Panc1 (cell line): ENCODE results near the gene NFAT5.

Source experiments
- CTCF ChIP-seq: fragments of 450-650 bp; IDR thresholded peaks from 2 replicates; pipeline ENCODE4 v1.5.1; 2017; ENCODE audit warnings: mild to moderate bottlenecking
- POLR2AphosphoS5 ChIP-seq: IDR thresholded peaks from 2 replicates; pipeline ENCODE4 v1.6.1; 2012; ENCODE audit warnings: mild to moderate bottlenecking, low read depth, low read length, moderate library complexity
- SIN3A ChIP-seq: IDR thresholded peaks from 2 replicates; pipeline ENCODE4 v1.6.1; 2012; ENCODE audit warnings: low read depth, mild to moderate bottlenecking, low read length, moderate library complexity, borderline replicate concordance; ENCODE audit not compliant: insufficient read depth
- TCF7L2 ChIP-seq: IDR thresholded peaks from 2 replicates; pipeline ENCODE4 v1.6.1; 2011; ENCODE audit warnings: mild to moderate bottlenecking, low read depth, low read length, inconsistent platforms
- TF ChIP-seq, protein P1 (sequence below), 2 experiments: IDR thresholded peaks; 2 replicates each; pipeline ENCODE4 v1.6.1; 2011 to 2012; ENCODE audit warnings: low read depth in 2 of 2, control low read depth in 1 of 2, low read length in 1 of 2, mild to moderate bottlenecking in 1 of 2, moderate library complexity in 1 of 2; ENCODE audit not compliant: insufficient read depth in 1 of 2

- TF ChIP-seq CTCF, result no peak
- TF ChIP-seq POLR2AphosphoS5, result no peak
- TF ChIP-seq TCF7L2, result no peak
- TF ChIP-seq, protein P1, sequence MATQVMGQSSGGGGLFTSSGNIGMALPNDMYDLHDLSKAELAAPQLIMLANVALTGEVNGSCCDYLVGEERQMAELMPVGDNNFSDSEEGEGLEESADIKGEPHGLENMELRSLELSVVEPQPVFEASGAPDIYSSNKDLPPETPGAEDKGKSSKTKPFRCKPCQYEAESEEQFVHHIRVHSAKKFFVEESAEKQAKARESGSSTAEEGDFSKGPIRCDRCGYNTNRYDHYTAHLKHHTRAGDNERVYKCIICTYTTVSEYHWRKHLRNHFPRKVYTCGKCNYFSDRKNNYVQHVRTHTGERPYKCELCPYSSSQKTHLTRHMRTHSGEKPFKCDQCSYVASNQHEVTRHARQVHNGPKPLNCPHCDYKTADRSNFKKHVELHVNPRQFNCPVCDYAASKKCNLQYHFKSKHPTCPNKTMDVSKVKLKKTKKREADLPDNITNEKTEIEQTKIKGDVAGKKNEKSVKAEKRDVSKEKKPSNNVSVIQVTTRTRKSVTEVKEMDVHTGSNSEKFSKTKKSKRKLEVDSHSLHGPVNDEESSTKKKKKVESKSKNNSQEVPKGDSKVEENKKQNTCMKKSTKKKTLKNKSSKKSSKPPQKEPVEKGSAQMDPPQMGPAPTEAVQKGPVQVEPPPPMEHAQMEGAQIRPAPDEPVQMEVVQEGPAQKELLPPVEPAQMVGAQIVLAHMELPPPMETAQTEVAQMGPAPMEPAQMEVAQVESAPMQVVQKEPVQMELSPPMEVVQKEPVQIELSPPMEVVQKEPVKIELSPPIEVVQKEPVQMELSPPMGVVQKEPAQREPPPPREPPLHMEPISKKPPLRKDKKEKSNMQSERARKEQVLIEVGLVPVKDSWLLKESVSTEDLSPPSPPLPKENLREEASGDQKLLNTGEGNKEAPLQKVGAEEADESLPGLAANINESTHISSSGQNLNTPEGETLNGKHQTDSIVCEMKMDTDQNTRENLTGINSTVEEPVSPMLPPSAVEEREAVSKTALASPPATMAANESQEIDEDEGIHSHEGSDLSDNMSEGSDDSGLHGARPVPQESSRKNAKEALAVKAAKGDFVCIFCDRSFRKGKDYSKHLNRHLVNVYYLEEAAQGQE (IDR thresholded peaks at IDR 0.05; ENCODE audit: insufficient read depth in 1 of 2, low read depth in 2 of 2, low read length in 1 of 2), result no peak
- TF ChIP-seq SIN3A, result no peak
These were observed 50.3 kb downstream of the NFAT5 start for GRCh38 chr16:69616082-69616481.
